T-helper 1 cell (primary cell): ENCODE measurements around the gene RSRC1.
"Not testable (repeated sequence)": the region's sequence is repeated elsewhere in the genome, so short reads cannot be mapped to it uniquely, and the experiment has no call there.

ENCODE experiments used
- DNase-seq, 5 donors: peaks; one replicate each; pipeline ENCODE4 v3.0.0-alpha.2; 2012 to 2020

The RSRC1 gene

GRCh38 chr3:158408518-158408897, 298.6 kb downstream of the RSRC1 start:
- DNase-seq = not testable (repeated sequence)

GRCh38 chr3:158418035-158418434, 308.1 kb downstream of the RSRC1 start:
- no peak for DNase-seq

GRCh38 chr3:158419820-158420653, 310.1 kb downstream of the RSRC1 start:
- DNase-seq = no peak

GRCh38 chr3:158420654-158421396, 310.9 kb downstream of the RSRC1 start:
- peak in 1 of 5 donors; percentile 25 for DNase-seq

- DNase-seq = no peak
These were observed 320.6 kb downstream of the RSRC1 start for GRCh38 chr3:158430448-158430847.

GRCh38 chr3:158430968-158431367, 321.1 kb downstream of the RSRC1 start:
- no peak for DNase-seq

GRCh38 chr3:158431829-158432228, 321.9 kb downstream of the RSRC1 start:
- no peak for DNase-seq

GRCh38 chr3:158434412-158435038, 324.6 kb downstream of the RSRC1 start:
- DNase-seq = peak in 2 of 5 donors; percentile 11 to 16

- peak in 1 of 5 donors; percentile 58 for DNase-seq
These were observed 333.7 kb downstream of the RSRC1 start for GRCh38 chr3:158443632-158444031.

- DNase-seq = no peak
These were observed 337.5 kb downstream of the RSRC1 start for GRCh38 chr3:158447408-158447807.

- no peak for DNase-seq
These were observed 341.6 kb downstream of the RSRC1 start for GRCh38 chr3:158451405-158452055.

- no peak for DNase-seq
These were observed 342.4 kb downstream of the RSRC1 start for GRCh38 chr3:158452334-158452733.

GRCh38 chr3:158453004-158453403, 343.1 kb downstream of the RSRC1 start:
- DNase-seq = no peak

GRCh38 chr3:158453865-158454264, 344.0 kb downstream of the RSRC1 start:
- DNase-seq = no peak

GRCh38 chr3:158455406-158455805, 345.5 kb downstream of the RSRC1 start:
- no peak for DNase-seq

- DNase-seq = no peak
These were observed 346.2 kb downstream of the RSRC1 start for GRCh38 chr3:158456114-158456513.

- DNase-seq = no peak
These were observed 348.6 kb downstream of the RSRC1 start for GRCh38 chr3:158458464-158458863.

- DNase-seq = no peak
These were observed 351.0 kb downstream of the RSRC1 start for GRCh38 chr3:158460926-158461325.

GRCh38 chr3:158463556-158463955, 353.7 kb downstream of the RSRC1 start:
- no peak for DNase-seq

GRCh38 chr3:158465074-158465473, 355.2 kb downstream of the RSRC1 start:
- DNase-seq = no peak

- DNase-seq = no peak
These were observed 361.2 kb downstream of the RSRC1 start for GRCh38 chr3:158470944-158471638.

GRCh38 chr3:158471639-158472294, 361.9 kb downstream of the RSRC1 start:
- DNase-seq = no peak
